SK-N-SH (cell line): ENCODE results near the gene MPC2.

Experiments
- CHD2 ChIP-seq: fragments of 150-350 bp; IDR thresholded peaks from 2 replicates; pipeline ENCODE4 v1.6.1; 2018; ENCODE audit warnings: low read length; ENCODE audit not compliant: partially characterized antibody
- CTCF ChIP-seq: fragments of 200-600 bp; sonication (generic); IDR thresholded peaks from 2 replicates; pipeline ENCODE4 v1.6.1; 2017; ENCODE audit warnings: antibody characterized with exemption, mild to moderate bottlenecking, moderate library complexity
- GABPA ChIP-seq: IDR thresholded peaks from 2 replicates; pipeline ENCODE4 v1.4.0; 2012; ENCODE audit warnings: low read depth, mild to moderate bottlenecking
- GATA2 ChIP-seq: sonication (generic); formaldehyde crosslinking; IDR thresholded peaks from 2 replicates; pipeline ENCODE4 v1.5.0; 2020; ENCODE audit warnings: mild to moderate bottlenecking, missing genetic modification reagents
- JUND ChIP-seq: IDR thresholded peaks from 2 replicates; pipeline ENCODE4 v1.4.0; 2012
- NFIC ChIP-seq: IDR thresholded peaks from 2 replicates; pipeline ENCODE4 v1.4.0; 2012; ENCODE audit warnings: borderline replicate concordance
- POLR2AphosphoS5 ChIP-seq: IDR thresholded peaks from 2 replicates; pipeline ENCODE4 v1.6.1; 2012; ENCODE audit warnings: low read depth, low read length
- TAF1 ChIP-seq: IDR thresholded peaks from 2 replicates; pipeline ENCODE4 v1.6.1; 2012; ENCODE audit warnings: low read depth, mild to moderate bottlenecking, low read length, moderate library complexity, borderline replicate concordance
- USF1 ChIP-seq: IDR thresholded peaks from 2 replicates; pipeline ENCODE4 v1.4.0; 2012; ENCODE audit warnings: low read depth, borderline replicate concordance

GRCh38 chr1:167973832-167974231 lies 37.0 kb upstream of the MPC2 start:
- no peak for TF ChIP-seq CTCF
- TF ChIP-seq CHD2 = no peak
- TF ChIP-seq JUND = no peak
- TF ChIP-seq POLR2AphosphoS5 = no peak
- no peak for TF ChIP-seq NFIC
- no peak for TF ChIP-seq GABPA
- no peak for TF ChIP-seq GATA2 (CRISPR knock-in tag)
- TF ChIP-seq USF1 = no peak
- TF ChIP-seq TAF1 = no peak
